ENCODE data around the gene AUTS2. TPM values are rescaled to one million over a fixed set of nuclear protein-coding genes. Genes with fewer than 3 reads are reported as not detected.

The AUTS2 gene
- total and polyA plus RNA-seq, 9 of the 15 experiments (the other 6 are each of a cell fraction or from before 2014, with no cell fraction given), result 0.58 TPM; not detected in 8

DNA sequence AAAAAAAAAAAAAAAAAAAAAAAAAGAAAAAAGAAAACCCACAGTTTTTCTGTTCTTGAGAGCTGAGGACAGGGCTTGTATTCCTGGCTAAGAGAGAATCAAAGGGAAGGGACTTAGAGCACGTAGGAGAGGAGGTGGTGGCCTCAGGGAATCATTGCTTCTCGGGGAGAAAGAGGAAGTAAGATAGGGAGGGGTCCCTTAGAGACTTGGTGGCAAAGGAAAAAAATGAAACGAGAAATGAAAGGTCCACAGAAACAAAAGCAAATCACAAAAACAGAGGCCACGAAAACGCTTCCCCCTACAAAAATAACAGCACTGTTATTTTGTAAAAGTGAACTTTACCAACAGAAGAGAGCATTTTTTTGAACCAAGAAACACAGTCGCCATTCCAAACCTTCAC, 1210.6 kb downstream of the AUTS2 start:
- TF ChIP-seq, protein P1, sequence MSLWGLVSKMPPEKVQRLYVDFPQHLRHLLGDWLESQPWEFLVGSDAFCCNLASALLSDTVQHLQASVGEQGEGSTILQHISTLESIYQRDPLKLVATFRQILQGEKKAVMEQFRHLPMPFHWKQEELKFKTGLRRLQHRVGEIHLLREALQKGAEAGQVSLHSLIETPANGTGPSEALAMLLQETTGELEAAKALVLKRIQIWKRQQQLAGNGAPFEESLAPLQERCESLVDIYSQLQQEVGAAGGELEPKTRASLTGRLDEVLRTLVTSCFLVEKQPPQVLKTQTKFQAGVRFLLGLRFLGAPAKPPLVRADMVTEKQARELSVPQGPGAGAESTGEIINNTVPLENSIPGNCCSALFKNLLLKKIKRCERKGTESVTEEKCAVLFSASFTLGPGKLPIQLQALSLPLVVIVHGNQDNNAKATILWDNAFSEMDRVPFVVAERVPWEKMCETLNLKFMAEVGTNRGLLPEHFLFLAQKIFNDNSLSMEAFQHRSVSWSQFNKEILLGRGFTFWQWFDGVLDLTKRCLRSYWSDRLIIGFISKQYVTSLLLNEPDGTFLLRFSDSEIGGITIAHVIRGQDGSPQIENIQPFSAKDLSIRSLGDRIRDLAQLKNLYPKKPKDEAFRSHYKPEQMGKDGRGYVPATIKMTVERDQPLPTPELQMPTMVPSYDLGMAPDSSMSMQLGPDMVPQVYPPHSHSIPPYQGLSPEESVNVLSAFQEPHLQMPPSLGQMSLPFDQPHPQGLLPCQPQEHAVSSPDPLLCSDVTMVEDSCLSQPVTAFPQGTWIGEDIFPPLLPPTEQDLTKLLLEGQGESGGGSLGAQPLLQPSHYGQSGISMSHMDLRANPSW (CRISPR knock-in tag; IDR thresholded peaks at IDR 0.05), result no peak
- TF ChIP-seq FOXK1 (CRISPR knock-in tag; IDR thresholded peaks at IDR 0.05; ENCODE audit: borderline replicate concordance) (no peak), TOE1 (IDR thresholded peaks at IDR 0.05; ENCODE audit: borderline replicate concordance) (no peak), TOE1 (CRISPR knock-in tag; IDR thresholded peaks at IDR 0.05; ENCODE audit: borderline replicate concordance, low read depth) (no peak), JUND (IDR thresholded peaks at IDR 0.05; ENCODE audit: borderline replicate concordance, low read depth, low read length) (no peak), JUND (tag; IDR thresholded peaks at IDR 0.05; ENCODE audit: borderline replicate concordance, low read depth, low read length) (no peak), ATF7 (IDR thresholded peaks at IDR 0.05) (no peak)
- in situ Hi-C loops (cut with MboI), result no loop called here
- H3K9ac ChIP-seq (ENCODE audit: insufficient read depth in 1 of 2, low read depth in 2 of 2, low read length in 2 of 2), result no peak overlapping the region
- H3K4me1 ChIP-seq (replicated peaks in 1 of 2; ENCODE audit: control insufficient read depth in 2 of 2, insufficient read depth in 2 of 2, low read length in 2 of 2), result no peaks in the 10 kb centered on the region
- POLR2A ChIA-PET, result no interaction called here
- DNase-seq (ENCODE audit: extremely low read depth in 1 of 4, low spot score in 3 of 4) (peak in 2 of 4 experiments; percentile 4 to 6), ATAC-seq (no peak), FAIRE-seq (no peak)
- no peak overlapping the region for H3K27ac ChIP-seq (ENCODE audit: extremely low read depth, low read depth, low read length)
- CTCF ChIA-PET (ENCODE audit: low intra/inter-chr PET ratio), result no interaction called here
- H3K4me2 ChIP-seq (ENCODE audit: insufficient read depth, low read length), result no peak overlapping the region
- no TSS peak for BruUV-seq (replicated peaks)
- no peaks in the 10 kb centered on the region for H4K20me1 ChIP-seq (replicated peaks; ENCODE audit: control insufficient read depth, insufficient read depth, low read length)
- H2AFZ ChIP-seq (ENCODE audit: low read depth, low read length), result no peak overlapping the region
- no peaks in the 10 kb centered on the region for H3K79me2 ChIP-seq (ENCODE audit: control insufficient read depth, insufficient read depth, low read length)
- 0% methylated on average over 6 of the region's 6 CpGs for WGBS (ENCODE audit: insufficient coverage, low coverage, missing lambda C conversion rate)
- H3K4me3 ChIP-seq, result no peak overlapping the region
- H3K27me3 ChIP-seq (ENCODE audit: control insufficient read depth in 2 of 2, insufficient read depth in 2 of 2, low read length in 2 of 2), result peaks cover 0 to 12% of the 10 kb centered on the region in 2 experiments; a peak in 1 of 5 replicates
- intact Hi-C loops (cut with micrococcal nuclease), result no loop called here
- H3K36me3 ChIP-seq (ENCODE audit: control insufficient read depth, insufficient read depth, low read length), result no peaks in the 10 kb centered on the region
- H3K9me1 ChIP-seq (ENCODE audit: control insufficient read depth, insufficient read depth, low read length), result no peaks in the 10 kb centered on the region
- no peaks in the 10 kb centered on the region for H3K9me3 ChIP-seq (replicated peaks; ENCODE audit: control insufficient read depth, insufficient read depth, low read depth, low read length)
